ENCODE results near the gene CTNNBIP1.

GRCh38 chr1:9929431-9930385 lies 19.6 kb upstream of the CTNNBIP1 start:
- TF ChIP-seq CTCF (tag by site-specific recombination; IDR thresholded peaks at IDR 0.05), result no peak
- no peak for TF ChIP-seq ZNF664 (tag by site-specific recombination; IDR thresholded peaks at IDR 0.05)
- TF ChIP-seq ZSCAN18 (tag by site-specific recombination; IDR thresholded peaks at IDR 0.05), result no peak
- no peak for TF ChIP-seq BCL11A (tag by site-specific recombination; IDR thresholded peaks at IDR 0.05; ENCODE audit: low read depth)

Data from HEK293 (cell line).